OCI-M2 (cell line): ENCODE results near the gene SRP14.
"Not testable (repeated sequence)": the region's sequence is repeated elsewhere in the genome, so short reads cannot be mapped to it uniquely, and the experiment has no call there.

Experiments used
- DNase-seq: peaks from one replicate; lab custom pipeline; 2025; ENCODE audit not compliant: unreplicated experiment; lab: John Stamatoyannopoulos, UW

SRP14 gene

GRCh38 chr15:40038638-40039543 is at the start of gene SRP14:
Gene SRP14 (minus strand): TSS chr15:40039181. CDS start chr15:40039116, 65 bp downstream.
- peak; percentile 76 for DNase-seq

DNA sequence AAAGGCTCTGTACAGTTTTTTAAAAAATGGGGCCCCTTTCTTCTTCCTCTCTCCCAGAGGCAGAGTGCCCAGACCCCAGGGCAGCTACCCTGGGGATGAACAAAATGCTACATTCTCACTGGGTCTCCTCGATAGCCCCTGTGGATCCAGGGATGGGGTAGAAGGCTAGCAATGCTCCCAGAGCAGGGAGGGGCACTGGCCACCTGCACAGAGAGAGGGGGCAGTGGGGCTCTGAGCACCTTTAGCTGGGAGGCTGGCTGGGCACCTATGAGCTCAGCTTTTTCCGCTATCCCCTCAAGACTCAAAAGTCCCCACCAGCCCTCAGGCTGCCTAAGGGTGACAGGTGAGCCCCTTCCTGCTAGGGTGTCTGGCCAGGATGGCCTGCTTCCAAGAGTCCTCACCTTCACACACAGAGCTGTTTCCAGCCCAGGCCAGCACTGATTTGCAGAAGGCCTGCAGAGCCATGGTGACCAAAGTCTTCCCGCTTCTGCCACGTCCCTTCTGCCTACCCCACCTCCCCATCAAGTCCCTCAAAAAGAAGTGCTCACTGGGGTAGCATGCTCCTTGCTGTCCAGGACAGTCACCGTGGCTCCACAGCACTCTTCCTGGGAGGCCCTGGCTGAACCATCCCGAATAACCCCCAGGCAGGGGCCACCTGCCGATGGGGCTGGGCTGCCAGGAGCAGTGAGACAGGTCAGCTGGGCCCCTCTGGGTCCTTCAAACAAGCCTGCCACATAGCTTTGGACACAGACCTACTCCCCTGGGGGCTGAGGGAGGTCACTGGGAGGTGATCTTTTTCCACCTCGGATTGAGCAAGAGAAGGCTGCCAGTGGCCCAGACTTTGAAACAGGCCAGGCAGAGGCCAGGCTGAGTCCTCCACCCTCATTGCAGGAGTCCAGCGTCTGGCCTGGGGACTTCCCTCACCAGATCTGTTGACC is 49.3 kb upstream of the SRP14 start:
- DNase-seq = no peak

- DNase-seq = no peak
These were observed 48.3 kb upstream of the SRP14 start for GRCh38 chr15:40087068-40087810.

DNA sequence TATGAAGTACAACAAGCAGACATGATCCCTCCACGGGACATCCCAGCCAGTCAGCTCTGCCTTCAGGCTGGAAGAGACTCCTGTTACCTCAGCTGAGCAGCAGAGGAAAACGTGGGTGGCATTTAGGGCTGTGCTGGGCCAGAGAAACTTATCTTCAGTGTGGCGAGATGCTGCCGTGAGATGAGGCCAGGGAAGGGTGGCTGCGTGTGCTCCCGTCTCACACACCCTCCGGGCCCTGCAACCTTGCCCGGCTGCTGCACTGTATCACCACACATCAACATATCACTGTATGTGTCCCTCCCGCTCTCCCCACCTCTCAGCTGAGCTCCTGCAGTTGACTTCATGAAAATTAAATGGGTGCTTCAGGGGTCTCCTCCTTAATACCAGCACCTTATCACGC is 46.3 kb upstream of the SRP14 start:
- DNase-seq = no peak

GRCh38 chr15:40084650-40085049 is 45.7 kb upstream of the SRP14 start:
- DNase-seq = no peak

DNA sequence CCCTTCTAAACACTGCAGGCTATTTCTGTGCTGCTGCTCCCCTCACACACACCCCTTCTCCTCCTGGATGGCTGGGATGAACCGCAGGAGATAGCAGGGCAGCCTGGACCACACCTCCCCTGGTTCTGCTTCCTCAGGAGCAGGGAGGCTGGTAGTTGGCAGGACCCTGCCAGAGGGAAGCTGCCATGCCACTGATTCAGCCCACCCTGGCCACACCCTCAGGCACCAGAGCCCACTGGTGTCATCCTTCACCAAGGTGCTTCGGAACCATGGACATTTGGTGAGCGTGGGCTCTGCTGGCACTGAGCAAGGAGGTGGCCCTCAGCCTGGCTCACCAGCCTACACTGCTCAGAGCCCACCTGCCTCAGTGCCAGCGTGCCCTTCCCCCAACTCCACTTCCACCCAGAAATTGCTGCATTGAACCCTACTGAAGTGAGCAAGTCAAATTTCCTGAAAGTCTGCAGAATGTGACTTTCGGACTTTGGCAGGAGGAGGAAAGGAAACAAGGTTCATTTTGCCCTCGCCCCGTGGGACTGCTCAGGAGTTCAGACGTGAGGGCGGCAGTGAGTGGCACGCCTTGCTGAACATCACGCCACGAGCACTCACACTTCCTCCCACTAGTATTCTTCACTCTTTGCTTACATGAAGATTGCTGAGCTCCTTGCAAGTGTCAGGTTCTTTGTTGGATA is 43.4 kb upstream of the SRP14 start:
- no peak for DNase-seq

GRCh38 chr15:40081691-40082194 is 42.8 kb upstream of the SRP14 start:
- DNase-seq = peak; percentile 21

GRCh38 chr15:40080847-40081246 is 41.9 kb upstream of the SRP14 start:
- DNase-seq = no peak

- no peak for DNase-seq
These were observed 41.1 kb upstream of the SRP14 start for GRCh38 chr15:40080104-40080503.

DNA sequence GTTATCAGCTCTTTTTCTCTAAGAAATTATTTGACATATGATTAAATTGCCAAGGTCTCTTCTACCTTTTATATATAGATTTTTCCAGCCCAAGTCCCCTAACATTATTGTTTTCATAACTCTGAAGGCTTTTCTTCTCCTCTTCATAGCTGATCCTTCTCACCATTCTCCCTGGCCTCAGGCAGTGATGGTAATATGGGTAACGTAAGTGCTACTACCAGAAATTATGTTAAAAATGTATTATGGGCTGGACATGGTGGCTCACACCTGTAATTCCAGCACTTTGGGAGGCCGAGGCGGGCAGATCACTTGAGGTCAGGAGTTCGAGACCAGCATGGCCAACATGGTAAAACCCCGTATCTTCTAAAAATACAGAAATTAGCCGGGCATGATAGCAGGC is 40.5 kb upstream of the SRP14 start:
- DNase-seq = no peak

DNA sequence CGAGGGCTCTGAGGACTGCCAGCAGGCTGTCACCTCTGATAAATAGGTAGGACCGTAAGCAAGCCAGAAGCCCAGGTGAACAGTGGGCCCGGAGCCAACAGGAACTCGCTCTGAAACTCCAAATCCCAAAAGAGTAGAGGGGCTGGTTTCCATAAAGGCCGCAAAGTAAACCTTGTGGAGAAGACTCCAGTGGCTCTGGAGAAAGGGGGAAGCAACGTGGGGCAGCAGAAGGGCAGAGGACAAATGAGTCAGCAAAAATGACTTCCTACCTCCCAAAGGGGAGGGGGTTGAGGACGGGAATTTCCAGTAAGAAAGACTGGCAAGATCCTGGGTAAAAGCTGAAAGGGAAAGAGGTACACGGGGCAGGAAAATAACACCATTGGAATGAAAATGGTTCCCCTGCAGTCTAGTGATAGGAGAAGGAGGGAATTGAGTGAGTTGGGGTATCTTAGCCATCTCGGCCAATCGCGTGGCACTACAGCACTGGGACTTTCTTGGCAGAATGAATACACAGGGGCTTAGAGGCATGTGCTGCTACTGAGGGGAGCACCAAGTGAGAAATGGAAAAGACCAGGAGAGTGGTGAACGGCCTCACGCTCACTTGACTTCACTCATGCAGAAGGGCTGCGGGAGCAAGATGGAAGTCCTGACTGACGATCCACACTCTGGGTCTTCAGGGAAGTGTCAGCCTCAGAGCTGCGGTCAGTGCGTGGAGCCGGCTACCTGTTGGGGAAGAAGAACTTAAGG is 36.5 kb upstream of the SRP14 start:
- DNase-seq = no peak

- not testable (repeated sequence) for DNase-seq
These were observed 35.7 kb upstream of the SRP14 start for GRCh38 chr15:40074656-40075055.

- DNase-seq = not testable (repeated sequence)
These were observed 34.9 kb upstream of the SRP14 start for GRCh38 chr15:40073716-40074490.

DNA sequence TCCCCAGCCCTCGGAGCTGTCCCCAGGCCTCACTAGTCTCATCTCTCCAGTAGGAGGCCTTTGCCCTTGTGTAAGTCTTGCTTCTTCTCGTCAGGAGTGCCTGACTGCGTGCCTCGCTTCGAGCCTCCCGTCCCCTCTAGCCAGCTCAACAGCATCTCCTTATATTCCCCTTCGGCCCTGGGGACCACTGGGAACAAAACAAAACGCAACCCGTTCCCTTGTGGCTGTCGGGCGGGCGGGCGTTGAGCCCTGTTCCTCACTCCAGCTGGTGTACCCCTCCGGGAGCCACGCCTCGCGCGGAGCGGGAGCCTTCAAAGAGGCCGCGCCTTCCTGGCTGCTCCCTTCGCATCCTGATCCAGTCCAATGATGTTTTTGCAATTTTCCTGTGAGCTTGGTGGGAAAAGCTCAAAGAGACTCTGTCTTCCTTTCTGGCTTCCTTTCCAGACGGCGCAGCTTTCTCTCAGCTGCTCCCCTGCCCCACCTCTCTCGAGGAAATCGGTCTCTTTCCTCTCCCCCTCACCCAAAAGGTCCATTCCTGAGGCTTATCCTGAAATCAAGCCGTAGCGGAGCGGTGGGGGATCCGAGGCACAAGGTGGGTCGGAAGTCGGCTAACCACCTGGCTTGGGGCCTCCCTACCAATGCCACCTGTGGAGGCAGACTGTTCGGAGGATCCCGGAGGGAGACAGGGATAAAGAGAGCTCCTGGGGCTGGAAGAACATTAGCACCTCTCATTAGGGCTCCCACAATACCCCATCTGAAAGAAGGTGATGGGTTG is 33.4 kb upstream of the SRP14 start:
- no peak for DNase-seq

- DNase-seq = no peak
These were observed 31.7 kb upstream of the SRP14 start for GRCh38 chr15:40070608-40071218.

GRCh38 chr15:40070166-40070557 is 31.2 kb upstream of the SRP14 start:
- DNase-seq = no peak
